Activated T-helper 1 cell treated with Interleukin-2 at 50 U/mL for 16 hours (primary cell): ENCODE data around the gene NAP1L4.

ENCODE experiments used
- DNase-seq: peaks from one replicate; pipeline ENCODE4 v3.0.0-alpha.2; 2020; ENCODE audit warnings: low read depth

The NAP1L4 gene, protein sequence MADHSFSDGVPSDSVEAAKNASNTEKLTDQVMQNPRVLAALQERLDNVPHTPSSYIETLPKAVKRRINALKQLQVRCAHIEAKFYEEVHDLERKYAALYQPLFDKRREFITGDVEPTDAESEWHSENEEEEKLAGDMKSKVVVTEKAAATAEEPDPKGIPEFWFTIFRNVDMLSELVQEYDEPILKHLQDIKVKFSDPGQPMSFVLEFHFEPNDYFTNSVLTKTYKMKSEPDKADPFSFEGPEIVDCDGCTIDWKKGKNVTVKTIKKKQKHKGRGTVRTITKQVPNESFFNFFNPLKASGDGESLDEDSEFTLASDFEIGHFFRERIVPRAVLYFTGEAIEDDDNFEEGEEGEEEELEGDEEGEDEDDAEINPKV

DNA sequence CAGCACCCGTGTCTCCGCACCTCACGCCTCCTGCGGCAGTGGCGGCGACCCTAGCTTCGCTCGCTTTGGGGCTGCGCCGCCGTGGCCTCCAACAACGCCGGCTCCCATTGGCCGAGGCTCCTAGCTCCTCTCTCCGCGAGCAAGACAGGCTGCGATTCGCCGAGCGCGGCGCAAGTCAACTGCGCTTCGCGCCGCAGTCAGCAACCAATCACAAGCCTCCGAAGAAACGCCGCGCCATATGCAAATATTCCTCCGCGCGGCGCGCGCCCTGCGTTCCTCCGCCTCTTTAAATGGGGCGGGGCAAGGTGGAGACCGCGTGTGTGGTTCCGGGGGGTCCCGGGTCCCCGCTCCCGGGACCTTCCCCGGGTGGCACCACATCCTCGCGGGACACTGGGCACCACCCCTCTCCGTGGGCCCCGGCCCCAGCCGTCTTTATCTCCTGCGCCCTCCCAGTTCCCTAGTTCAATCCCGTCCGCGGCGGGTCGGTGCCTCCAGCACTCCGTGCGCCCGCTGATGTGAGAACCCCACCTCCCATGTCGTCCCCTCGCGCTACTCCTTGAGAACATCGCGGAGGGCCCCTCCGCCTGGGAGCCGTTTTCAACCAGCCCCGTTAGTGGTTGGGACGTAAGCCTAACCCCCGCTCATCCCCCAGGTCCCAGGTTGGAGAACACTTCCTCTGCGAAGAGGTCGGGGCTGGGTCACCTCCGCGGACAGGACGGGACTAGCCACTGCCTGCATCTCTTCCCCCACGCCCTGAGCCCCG lies at the start of gene NAP1L4:
Gene NAP1L4 (minus strand): TSS at position 96 of the 763 bp plus-strand sequence. CDS start 13,109 bp downstream, outside the sequence.
- peak; percentile 94 for DNase-seq

DNA sequence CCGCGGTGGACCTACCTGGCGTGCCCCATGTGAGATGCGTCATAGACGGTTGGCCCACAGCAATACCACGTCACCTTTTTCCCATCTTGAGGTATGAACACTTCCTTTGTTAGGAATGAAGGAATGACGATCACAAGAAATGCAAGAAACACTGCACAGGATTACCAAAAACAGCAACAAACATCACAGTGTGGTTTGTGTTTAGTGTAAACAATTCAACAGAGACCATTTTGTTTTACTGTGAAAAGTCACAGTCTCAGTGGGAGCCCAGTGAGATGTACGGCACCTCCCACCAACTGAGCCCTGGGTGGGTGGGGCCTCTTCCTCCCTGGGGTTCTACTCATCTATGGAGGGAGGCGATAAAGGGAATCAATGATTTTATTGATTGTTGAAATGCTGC lies 48.8 kb upstream of the NAP1L4 start:
- no peak for DNase-seq

DNA sequence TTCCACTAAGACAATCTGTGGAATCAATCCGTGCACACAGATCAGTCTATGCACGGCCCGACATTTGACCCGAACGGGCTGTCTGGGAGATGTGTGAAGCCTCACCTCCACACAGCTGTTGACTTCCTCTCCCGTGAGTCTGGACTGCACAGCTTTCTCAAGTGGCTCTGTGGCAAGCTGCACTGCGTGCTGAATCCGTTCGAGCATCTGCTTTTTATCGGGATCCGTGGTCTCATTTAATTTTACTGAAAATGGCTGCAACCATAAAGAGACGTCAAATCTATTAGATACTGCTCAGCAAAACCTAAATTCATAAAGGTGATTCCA lies 45.8 kb upstream of the NAP1L4 start:
- DNase-seq = no peak

DNA sequence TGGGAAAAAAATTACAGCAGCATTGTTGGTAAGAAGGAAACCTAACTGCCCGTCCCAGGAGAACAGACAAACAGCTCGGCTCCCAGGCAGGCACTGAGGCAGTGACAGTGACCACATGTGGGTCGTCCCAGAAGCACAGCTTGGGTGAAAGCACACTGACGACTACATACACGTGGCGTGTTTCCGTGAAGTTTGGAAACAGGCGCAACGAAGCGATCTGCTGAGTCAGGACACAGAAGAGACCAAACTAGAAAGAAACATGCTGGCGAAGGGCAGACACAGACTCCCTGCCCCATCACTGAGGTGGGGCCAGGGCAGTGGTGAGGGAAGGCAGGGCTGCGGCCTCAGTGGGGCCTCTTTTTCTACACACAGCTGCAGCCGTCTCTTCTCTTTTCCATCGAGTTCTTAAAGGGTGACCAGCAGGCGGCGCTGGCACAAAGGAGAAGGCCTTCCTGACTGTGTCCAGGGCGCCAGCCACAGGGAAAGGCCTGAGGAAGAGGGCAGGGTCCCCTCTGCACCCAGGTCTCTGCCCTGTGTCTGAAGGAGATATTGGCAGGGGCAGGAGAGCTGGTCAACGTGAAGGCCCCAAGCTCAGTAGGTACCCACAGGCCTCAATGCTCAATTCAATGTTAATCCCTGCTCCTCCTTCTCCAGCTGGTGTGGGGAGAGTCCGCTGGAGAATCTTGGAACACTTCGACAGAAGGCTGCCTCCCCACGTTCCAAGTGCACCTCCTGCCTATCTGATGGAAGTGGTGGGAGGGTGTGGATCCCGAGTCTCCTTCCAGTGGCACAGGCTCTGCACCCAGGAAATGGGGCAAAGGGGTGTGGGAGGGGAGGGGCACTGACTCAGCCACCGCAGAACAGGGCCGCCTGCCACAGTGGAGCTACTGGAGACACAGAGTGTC lies 45.2 kb upstream of the NAP1L4 start:
- peak; percentile 15 for DNase-seq

DNA sequence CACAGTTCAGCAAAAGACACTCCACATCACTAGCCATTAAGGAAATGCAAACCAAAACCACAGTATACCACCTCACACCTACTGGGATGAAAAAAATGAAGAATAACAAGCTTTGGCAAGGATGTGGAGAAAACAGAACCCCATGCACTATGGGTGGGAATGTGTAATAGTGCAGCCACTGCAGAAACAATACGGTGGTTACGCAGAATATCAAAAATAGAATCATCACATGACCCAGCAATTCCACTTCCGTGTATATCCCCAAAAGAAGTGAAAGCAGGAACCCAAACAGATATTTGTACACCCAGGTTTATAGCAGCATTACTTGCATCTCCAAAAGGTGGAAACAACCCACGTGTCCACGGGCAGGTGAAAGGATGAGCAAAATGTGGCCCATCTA lies 44.3 kb upstream of the NAP1L4 start:
- DNase-seq = no peak

DNA sequence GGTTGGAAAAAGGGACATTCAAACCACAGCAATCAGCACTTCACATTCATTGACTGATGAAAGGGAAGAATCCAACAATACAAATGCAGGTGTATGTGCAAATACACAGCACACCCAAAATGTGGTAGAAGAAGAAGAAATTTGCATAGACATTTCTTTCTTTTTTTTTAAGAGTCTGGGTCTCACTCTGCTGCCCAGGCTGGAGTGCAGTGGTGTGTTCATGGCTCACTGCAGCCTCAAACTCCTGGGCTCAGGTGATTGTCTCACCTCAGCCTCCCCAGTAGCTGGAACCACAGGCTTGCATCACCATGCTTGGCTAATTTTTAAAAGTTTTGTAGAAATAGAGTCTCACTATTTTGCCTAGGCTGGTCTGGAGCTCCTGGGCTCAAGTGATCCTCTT lies 43.2 kb upstream of the NAP1L4 start:
- DNase-seq = no peak

DNA sequence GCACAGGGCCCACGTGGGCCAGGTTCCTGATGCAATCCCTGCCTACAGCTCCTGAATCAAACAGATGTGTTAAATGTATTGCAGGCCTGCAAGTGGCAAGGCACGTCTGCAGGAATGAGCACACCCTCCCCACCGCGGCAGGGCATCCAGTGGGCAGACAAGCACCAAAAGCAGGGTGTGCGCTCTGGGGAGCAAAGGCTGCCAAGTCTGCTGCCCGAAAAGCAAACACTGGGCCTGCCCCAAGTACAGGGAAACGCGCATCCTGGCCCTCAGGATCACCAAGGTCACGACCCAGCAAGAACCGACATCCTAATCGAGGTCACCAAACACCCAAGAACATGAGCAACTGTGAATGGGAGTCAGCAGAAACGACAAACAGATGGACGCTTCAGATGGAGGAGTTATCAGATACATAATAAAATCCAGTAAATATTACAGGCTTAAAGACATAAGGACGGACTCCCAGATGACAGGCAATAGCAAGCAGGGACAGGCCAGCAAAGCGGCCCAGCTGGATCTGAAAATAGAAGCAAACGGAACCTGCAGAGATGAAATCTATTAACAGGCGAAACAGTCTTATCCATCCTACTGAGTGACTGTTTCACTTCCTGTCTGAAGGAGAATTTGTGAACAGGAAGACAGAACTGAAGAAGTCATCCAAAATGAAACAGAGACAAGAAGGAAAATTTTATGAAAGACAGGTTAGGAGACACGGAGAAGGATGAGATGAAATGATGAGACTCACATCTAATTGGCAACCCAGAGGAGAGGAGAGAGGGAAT lies 38.4 kb upstream of the NAP1L4 start:
- DNase-seq = no peak

DNA sequence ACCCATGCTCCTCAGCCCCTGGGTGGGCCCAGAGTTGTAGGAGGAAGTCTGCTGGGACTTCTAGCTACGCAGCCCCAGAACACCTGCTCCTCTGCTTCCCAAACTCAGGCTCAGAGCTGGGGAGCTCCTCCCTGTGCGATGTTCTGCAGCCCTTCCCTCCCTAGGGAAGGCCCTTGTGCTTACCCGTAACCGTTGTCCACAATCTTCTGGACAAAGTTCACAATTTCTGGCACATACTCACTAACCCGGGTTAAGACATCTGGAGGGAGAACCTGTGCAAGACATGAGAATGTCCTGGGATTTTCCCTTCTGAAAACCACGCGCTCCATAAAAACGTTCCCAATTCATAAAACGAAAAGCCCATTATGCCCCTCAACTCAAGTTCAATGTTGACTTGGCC lies 36.7 kb upstream of the NAP1L4 start:
- no peak for DNase-seq

DNA sequence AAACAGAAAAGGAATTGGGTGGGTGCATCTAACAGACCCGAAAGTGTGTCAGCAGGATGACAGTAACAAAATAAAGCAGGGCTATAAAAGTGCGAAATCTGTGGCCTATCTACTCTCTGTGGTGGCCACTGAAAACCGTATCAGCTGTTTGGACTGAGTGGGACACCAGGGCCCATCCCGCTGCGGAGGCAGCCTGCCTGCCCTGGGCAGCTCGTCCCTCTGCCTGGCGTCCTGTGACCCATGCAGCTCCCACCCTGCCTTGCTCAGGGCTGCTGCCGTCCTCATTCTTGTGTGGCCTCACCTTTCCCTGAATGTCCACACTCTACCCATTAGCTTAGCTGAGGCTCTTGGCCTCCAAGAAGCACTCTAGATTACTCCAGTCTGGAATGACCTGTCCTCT lies 34.7 kb upstream of the NAP1L4 start:
- DNase-seq = no peak

DNA sequence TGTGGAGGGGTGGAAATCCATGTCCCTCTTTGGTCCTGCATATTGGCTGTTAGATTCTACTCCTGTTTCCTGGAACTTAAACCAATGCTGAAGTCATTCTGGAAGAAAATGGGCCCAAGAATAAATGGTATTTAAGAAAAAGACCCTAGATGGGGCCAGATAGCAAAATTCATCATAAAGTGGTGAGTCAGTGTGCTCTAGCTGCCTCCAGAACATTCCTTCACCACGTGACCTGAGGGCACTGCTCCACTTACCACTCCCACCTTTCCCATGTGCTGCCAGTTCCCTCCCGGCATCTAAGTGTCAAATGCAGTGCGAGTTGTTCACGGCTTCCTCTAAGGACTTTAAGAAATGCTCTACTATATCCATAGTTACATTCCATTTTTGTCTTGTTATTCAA lies 30.9 kb upstream of the NAP1L4 start:
- DNase-seq = no peak

DNA sequence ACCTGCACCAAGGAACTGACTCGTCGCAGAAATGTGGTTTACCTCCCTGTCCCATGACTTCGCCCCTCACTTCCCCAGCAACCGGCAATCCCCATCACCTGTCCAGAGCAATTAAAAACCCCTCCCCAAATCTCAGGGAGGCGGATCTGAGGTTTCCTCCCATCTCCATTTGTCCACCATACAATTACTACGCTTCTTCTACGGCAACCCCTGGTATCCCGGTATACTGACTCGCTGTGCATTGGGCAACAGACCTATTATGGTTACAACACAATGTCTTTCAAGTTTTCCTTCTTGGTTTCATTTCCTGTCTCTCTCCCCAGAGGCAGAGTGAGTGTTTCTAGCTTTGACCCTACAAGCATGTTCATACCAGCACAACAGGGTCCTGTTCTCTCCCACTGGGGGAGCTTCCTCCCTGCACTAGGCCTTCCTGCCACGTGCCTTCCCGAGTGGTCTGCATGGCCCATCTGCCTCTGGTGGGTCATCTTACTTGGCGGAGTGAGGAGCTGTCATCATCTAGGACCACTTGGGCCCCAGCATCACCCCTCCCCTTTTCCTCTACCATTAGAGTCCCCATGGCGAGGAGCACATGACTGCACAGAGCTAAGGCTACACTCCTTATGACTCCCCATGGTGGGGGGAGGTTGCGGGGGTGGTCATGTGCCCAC lies 30.3 kb upstream of the NAP1L4 start:
- no peak for DNase-seq

DNA sequence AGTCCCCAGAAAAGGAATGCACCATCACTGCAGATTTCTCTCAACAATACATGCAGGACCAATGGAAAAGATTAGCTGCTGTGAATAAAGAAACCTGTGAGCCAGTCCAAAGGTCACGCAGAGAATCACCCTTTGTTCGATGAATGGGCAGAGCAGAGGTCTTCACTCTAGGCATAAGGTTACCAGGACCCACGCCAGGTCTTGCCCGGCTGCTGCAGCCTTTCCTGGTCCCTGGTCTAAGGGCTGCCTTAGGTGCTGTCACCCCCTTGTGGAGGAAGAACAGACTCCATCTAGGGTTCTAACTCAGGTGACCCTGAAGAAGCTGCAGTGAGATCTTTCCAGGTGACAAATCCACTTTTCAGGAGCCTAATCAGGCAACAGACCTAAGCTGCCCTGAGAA lies 29.0 kb upstream of the NAP1L4 start:
- DNase-seq = no peak

DNA sequence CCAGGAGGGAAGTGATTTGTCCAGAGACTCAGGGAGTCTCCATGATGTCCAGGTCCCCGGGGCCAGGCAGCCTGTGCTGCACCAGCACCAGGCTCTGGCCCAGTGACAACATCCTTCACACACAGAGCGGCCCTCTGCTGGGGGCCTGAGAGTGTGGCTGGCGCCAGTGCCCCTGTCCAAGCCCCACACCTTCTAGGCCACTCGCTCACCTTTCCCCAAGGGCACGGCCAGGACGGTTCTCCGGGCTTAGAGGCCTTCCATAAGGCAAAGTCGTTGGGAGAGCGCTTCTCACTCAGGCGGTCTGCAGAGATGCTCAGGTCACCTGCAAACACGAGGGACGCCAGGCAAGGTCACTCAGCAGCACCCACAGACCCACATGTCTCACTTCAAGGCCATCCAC lies 27.9 kb upstream of the NAP1L4 start:
- DNase-seq = no peak

DNA sequence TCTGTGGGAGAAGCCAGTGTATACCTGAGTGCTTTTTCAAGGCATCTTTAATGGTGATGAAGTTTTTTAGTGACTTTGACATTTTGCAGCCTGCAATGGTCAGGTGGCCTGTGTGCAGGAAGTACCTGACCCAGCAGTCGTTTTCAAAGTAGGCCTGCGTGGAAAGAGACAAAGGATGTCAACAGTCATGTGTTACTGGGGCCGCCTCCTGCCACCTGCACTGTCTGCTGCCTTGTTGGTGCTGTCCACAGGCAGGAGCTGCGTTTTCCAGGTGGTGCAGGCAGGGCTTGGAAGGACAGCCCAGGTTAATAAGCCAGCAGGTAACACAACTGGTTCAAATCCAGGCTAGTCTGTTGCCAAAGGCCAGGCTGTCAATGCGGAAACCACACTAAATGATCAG lies 26.5 kb upstream of the NAP1L4 start:
- no peak for DNase-seq

DNA sequence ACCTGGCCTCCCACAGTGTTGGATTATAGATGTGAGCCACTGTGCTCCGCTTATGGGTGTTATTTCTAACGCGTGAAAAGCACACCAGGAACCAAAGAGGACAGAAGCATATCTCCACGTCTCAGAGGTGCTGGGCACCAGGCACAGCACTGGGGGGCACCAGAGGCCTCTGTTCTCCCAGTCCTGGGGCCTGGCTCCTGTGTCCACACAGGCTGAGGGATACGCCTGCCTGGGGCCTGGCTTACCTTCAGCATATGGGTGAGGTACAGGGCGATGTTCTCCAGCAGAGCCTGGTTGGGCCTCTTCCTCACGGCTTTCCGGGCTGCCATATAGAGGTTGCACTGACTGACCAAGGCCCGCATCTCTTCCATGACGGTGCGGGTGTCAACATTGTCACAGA lies 24.7 kb upstream of the NAP1L4 start:
- no peak for DNase-seq

DNA sequence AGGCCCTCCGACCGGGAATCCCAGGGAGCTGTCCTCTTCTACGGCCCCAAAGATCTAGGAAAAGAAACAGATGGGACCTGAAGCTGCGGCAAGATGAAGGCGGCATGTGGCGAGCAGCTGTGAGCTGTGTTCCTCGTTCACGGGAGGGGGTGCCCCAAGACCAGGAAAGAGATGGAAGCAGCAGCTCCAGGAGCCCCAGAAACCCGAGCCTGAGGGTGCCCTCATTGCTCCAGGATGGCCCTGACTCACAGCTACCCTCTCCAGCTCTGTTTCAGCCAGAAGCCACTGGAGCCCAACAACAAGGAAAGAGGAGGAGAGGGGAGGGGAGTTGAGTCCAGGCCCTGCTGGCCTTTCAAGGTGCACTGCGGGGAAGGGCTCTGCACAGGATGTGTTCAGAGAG lies 23.7 kb upstream of the NAP1L4 start:
- no peak for DNase-seq

DNA sequence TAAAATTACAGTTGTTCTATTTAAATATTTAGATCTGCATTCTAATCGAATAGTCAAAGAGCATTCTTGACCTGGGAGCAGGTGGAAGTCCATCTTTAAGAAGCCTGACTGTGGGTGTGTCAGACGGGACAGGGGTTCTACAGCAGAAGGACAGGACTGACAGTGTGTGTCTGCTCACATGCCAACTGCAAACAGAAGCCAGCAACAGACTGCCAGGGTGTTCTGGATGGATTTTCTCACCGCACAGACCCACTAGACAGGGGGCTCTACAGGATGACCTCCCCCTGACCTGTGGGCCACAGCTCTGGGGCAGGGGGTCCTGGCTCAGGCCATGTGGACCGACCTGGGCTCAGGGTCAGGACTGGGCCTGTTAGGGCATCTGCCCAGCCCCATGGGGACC lies 22.8 kb upstream of the NAP1L4 start:
- DNase-seq = no peak

DNA sequence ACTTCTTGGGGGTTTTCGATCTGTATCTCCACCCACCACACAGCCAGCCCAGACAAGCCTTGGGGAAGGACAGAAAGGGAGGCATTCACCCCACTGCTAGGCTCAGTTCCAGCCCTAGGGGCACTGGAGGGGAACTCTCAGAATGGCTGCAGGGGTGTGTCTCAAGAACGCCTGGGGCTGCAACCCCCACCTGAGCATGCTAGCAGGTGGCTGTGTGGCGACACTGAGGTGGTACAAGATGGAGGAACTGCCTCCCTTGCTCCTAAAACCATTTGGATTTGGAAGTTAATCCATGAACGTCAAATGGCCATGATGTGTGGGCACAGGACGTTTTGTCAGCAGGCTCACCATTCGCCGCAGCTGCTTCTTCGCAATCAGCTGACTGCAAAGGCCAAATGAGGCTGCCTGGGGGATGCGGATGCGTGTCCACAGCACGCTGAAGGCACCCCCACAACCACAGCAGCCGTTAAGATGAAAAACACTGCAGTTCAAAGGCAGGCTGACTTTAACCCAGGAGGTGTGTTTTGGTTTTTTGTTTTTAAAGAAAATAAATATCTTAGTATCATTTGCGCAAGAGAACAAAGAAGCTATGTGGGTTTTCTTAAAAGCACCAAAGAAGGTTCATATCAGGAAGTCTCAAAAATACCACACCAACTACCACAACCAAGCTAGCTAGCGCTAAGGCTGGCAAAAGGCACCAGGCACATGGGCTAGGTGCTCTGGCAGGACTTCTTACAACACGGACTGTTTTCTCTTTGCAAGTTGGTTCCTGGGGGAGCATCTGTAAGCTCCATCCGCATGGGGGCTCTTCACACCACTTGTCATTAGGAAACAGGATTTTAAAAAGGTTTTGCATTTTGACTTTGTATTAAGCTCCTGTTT lies 22.2 kb upstream of the NAP1L4 start:
- DNase-seq = peak; percentile 65

DNA sequence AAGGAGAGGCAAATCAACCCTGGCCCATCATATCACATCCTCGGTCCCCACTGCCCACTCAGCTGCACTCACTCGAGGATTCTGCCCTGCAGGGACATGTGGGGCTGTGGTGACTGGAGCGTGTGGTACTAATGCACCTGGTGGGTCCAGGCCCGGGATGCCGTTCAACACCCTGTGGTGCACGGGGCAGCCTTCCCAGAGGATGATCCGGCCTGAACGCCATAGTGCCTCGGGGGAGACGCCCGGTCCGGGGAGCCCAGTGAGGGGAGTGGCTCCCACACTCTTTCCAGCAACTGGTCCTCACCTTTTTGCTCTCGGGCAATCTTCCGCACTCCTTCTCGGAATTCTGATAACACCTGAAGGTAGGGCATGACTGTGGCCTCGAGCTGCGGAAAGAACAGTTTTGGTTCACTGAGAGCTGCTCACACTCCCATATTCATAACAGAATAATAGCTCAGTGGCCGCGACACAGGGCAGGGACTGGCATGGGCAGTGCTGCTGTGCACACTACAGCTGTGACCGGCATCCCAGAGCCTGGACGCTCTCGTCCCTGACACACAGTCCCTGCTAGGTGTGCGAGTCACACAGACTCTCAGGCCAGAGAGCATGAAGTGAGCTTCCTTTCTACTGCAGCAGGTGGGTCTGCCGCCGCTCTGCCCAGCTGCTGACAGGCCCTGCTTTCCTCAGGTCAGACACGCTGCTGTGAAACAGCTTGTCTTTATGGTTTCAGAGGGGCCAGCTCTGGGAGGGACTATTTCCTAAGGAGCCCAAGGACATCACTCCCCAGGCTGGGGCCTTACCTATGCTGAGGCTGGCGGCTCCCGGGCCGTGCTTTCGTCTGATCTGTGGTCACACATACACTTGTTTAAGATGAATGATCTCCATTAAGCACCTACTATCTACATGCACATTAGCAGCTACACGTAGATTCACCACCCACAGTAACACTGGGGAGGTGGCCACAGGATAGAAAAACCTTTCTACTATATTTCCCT lies 20.1 kb upstream of the NAP1L4 start:
- no peak for DNase-seq
